GM12873 (cell line): ENCODE measurements around the gene TMEM267.

Experiments used
- TF ChIP-seq, protein P1 (sequence below): IDR thresholded peaks from 2 replicates; pipeline ENCODE4 v1.5.1; 2012; ENCODE audit warnings: low read depth, mild to moderate bottlenecking, moderate library complexity, low read length, control low read depth; ENCODE audit not compliant: insufficient read depth; ENCODE audit errors: missing control alignments

The TMEM267 gene, protein sequence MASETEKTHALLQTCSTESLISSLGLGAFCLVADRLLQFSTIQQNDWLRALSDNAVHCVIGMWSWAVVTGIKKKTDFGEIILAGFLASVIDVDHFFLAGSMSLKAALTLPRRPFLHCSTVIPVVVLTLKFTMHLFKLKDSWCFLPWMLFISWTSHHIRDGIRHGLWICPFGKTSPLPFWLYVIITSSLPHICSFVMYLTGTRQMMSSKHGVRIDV

GRCh38 chr5:43483298-43484105 lies at the start of gene TMEM267:
Gene TMEM267, minus strand, starts transcription at chr5:43483865. Its CDS starts 29,896 bp downstream, at chr5:43453969.
- TF ChIP-seq, protein P1, sequence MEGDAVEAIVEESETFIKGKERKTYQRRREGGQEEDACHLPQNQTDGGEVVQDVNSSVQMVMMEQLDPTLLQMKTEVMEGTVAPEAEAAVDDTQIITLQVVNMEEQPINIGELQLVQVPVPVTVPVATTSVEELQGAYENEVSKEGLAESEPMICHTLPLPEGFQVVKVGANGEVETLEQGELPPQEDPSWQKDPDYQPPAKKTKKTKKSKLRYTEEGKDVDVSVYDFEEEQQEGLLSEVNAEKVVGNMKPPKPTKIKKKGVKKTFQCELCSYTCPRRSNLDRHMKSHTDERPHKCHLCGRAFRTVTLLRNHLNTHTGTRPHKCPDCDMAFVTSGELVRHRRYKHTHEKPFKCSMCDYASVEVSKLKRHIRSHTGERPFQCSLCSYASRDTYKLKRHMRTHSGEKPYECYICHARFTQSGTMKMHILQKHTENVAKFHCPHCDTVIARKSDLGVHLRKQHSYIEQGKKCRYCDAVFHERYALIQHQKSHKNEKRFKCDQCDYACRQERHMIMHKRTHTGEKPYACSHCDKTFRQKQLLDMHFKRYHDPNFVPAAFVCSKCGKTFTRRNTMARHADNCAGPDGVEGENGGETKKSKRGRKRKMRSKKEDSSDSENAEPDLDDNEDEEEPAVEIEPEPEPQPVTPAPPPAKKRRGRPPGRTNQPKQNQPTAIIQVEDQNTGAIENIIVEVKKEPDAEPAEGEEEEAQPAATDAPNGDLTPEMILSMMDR = no peak

DNA sequence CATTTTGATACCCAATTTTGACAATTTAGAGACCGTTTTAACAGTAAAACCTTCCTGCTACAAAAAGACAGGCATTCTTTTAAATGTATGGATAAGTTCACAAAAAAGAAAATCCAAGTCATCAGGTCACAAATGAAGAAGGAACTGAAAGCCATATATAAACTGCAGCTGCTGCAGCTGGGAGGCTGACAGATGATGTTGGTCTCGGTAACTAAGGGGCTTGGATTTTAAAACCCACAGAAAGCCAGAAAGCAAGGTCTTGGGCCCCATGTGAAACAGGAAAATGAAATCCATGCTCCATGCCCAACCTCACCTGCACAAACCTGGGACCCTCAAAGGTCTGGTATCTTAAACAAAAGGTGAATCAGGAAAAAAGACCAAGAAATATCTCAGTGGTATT lies 47.0 kb upstream of the TMEM267 start:
- TF ChIP-seq, protein P1 = no peak

DNA sequence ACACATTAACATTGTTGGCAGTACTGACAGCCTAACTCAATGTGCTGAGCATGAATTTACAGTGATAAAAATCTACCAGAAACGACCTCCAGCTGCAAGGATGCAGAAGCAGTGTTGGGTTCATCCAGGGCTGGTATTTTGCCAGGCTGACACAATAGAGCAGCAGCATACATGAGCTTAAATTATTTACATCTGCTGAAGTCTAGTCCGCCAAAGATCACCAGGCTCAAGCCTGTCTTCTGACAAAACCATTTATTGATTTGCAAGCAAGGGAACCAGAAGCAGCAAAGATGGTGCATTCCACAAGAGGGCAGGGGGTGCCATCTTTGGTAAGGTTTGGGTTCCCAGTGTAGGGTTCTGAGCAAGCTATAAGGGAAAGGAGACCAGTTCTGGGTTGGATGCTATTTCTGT lies 40.0 kb upstream of the TMEM267 start:
- TF ChIP-seq, protein P1 = no peak

- TF ChIP-seq, protein P1 = no peak
Measured at GRCh38 chr5:43520615-43521014, 37.0 kb upstream of the TMEM267 start.

GRCh38 chr5:43515678-43516048 lies 32.0 kb upstream of the TMEM267 start:
- TF ChIP-seq, protein P1 = no peak

- TF ChIP-seq, protein P1 = no peak
Measured at GRCh38 chr5:43514816-43515677, 31.4 kb upstream of the TMEM267 start, which contains the start of gene C5orf34. Gene C5orf34, minus strand, starts transcription at chr5:43515148. Its CDS starts 5,809 bp downstream, at chr5:43509339.

- TF ChIP-seq, protein P1 = no peak
Measured at GRCh38 chr5:43514471-43514815, 30.8 kb upstream of the TMEM267 start.
